ENCODE results near the gene SLC9A2.
A peak's percentile ranks its signal among the peaks of the same experiment; 100 is the strongest.

SLC9A2 gene, protein sequence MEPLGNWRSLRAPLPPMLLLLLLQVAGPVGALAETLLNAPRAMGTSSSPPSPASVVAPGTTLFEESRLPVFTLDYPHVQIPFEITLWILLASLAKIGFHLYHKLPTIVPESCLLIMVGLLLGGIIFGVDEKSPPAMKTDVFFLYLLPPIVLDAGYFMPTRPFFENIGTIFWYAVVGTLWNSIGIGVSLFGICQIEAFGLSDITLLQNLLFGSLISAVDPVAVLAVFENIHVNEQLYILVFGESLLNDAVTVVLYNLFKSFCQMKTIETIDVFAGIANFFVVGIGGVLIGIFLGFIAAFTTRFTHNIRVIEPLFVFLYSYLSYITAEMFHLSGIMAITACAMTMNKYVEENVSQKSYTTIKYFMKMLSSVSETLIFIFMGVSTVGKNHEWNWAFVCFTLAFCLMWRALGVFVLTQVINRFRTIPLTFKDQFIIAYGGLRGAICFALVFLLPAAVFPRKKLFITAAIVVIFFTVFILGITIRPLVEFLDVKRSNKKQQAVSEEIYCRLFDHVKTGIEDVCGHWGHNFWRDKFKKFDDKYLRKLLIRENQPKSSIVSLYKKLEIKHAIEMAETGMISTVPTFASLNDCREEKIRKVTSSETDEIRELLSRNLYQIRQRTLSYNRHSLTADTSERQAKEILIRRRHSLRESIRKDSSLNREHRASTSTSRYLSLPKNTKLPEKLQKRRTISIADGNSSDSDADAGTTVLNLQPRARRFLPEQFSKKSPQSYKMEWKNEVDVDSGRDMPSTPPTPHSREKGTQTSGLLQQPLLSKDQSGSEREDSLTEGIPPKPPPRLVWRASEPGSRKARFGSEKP
- long read RNA-seq, partial matches to known transcripts, result 0 of 1 reads
- long read RNA-seq, other reads (novel, unspliced or antisense), result 1 of 1 reads

- TF ChIP-seq GABPA (IDR thresholded peaks at IDR 0.05; ENCODE audit: low read depth) (no peak), SPI1 (IDR thresholded peaks at IDR 0.05; ENCODE audit: borderline replicate concordance, low read depth) (no peak), POLR2AphosphoS5 (IDR thresholded peaks at IDR 0.05; ENCODE audit: low read depth) (no peak)
- TF ChIP-seq, protein P1, sequence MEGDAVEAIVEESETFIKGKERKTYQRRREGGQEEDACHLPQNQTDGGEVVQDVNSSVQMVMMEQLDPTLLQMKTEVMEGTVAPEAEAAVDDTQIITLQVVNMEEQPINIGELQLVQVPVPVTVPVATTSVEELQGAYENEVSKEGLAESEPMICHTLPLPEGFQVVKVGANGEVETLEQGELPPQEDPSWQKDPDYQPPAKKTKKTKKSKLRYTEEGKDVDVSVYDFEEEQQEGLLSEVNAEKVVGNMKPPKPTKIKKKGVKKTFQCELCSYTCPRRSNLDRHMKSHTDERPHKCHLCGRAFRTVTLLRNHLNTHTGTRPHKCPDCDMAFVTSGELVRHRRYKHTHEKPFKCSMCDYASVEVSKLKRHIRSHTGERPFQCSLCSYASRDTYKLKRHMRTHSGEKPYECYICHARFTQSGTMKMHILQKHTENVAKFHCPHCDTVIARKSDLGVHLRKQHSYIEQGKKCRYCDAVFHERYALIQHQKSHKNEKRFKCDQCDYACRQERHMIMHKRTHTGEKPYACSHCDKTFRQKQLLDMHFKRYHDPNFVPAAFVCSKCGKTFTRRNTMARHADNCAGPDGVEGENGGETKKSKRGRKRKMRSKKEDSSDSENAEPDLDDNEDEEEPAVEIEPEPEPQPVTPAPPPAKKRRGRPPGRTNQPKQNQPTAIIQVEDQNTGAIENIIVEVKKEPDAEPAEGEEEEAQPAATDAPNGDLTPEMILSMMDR (IDR thresholded peaks at IDR 0.05; ENCODE audit: insufficient read depth, low read length), result no peak
- peak in 1 of 2 experiments; percentile 10 for DNase-seq (ENCODE audit: low read depth in 1 of 2, low spot score in 1 of 2)
- Histone ChIP-seq H3K4me3 (replicated peaks; ENCODE audit: insufficient read depth, low read length) (peak within 1 kb of the TSS; percentile 38), H3K27ac (replicated peaks) (no peak within 1 kb of the TSS), H3K27me3 (ENCODE audit: insufficient read depth, poor library complexity, severe bottlenecking) (peaks cover 39% of the 10 kb centered on the region)
These were observed at the start of gene SLC9A2 for GRCh38 chr2:102619414-102620319. Gene SLC9A2, plus strand, starts transcription at chr2:102619553. Its CDS starts 296 bp downstream, at chr2:102619849.

- no peak for DNase-seq (ENCODE audit: low read depth in 1 of 2, low spot score in 1 of 2)
- TF ChIP-seq SPI1 (IDR thresholded peaks at IDR 0.05; ENCODE audit: borderline replicate concordance, low read depth) (no peak), POLR2AphosphoS5 (IDR thresholded peaks at IDR 0.05; ENCODE audit: low read depth) (no peak), GABPA (IDR thresholded peaks at IDR 0.05; ENCODE audit: low read depth) (no peak), REST (IDR thresholded peaks at IDR 0.05; ENCODE audit: insufficient replicate concordance, low read depth) (no peak)
- TF ChIP-seq, protein P1 (IDR thresholded peaks at IDR 0.05; ENCODE audit: insufficient read depth, low read length), result no peak
- H3K27ac ChIP-seq (replicated peaks), result no peak overlapping the region
- H3K27me3 ChIP-seq (ENCODE audit: insufficient read depth, poor library complexity, severe bottlenecking), result no peaks in the 10 kb centered on the region
- no peak overlapping the region for H3K4me3 ChIP-seq (replicated peaks; ENCODE audit: insufficient read depth, low read length)
These were observed 43.5 kb upstream of the SLC9A2 start for GRCh38 chr2:102575888-102576287.

DNA sequence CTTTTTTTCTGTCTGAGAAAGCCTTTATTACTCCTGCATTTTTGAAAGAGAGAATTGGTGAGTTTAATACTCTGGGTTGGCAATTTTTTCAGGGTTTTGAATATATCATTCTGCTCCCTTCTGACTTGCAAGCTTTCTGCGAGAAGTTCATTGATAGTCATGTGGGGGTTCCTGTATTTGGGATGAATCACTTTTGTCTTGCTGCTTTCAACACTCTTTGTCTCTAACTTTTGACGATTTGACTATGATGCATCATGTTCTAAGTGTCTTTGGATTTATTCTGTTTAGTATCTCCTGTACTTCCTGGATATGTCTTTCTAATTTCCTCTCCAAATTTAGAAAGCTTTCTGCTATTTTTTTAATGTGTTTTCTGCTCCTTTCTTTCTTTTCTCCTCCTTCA, 41.0 kb upstream of the SLC9A2 start:
- Histone ChIP-seq H3K27ac (replicated peaks) (no peak overlapping the region), H3K4me3 (replicated peaks; ENCODE audit: insufficient read depth, low read length) (no peak overlapping the region), H3K27me3 (ENCODE audit: insufficient read depth, poor library complexity, severe bottlenecking) (no peaks in the 10 kb centered on the region)
- TF ChIP-seq REST (IDR thresholded peaks at IDR 0.05; ENCODE audit: insufficient replicate concordance, low read depth), result no peak
- no peak for TF ChIP-seq SPI1 (IDR thresholded peaks at IDR 0.05; ENCODE audit: borderline replicate concordance, low read depth)
- TF ChIP-seq, protein P1 (IDR thresholded peaks at IDR 0.05; ENCODE audit: insufficient read depth, low read length), result no peak
- no peak for TF ChIP-seq POLR2AphosphoS5 (IDR thresholded peaks at IDR 0.05; ENCODE audit: low read depth)
- no peak for TF ChIP-seq GABPA (IDR thresholded peaks at IDR 0.05; ENCODE audit: low read depth)
- DNase-seq (ENCODE audit: low read depth in 1 of 2, low spot score in 1 of 2), result no peak
